ENCODE measurements around the gene PLCB4. TPM values are rescaled to one million over a fixed set of nuclear protein-coding genes. Genes with fewer than 3 reads are reported as not detected.
"Not testable (repeated sequence)": the region's sequence is repeated elsewhere in the genome, so short reads cannot be mapped to it uniquely, and the experiment has no call there.

PLCB4 gene
- total RNA-seq, 4 donors from 2014 or later = 20.6 to 45.9 (median 34.2) TPM

DNA sequence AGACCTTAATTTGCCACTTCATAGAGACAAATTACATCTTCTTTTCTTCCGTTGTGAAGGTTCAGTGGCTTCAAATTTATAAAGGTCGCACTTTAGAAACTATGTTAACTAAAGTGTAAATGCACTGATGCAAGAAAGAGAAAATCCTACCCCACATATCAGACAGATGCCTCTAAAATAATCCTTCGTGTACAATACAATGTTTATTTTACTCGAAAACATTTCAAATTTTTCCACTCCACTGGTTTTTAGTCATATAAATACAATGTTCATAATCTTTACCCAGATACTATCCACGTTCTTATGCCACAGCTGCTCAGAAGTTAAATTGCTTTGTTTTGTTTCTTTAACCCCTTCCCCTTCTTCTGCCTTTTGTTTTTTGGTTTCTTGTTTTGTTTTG is 305.2 kb downstream of the PLCB4 start:
- Histone ChIP-seq H3K27me3 (no peaks in the 10 kb centered on the region), H3K4me3 (no peak overlapping the region), H3K27ac (no peak overlapping the region), H3K9me3 (no peaks in the 10 kb centered on the region), H3K36me3 (no peaks in the 10 kb centered on the region), H3K4me1 (no peaks in the 10 kb centered on the region)
- intact Hi-C loops (cut with DNase I; ENCODE audit: low total_unique reads) = no loop called here
- WGBS, 2 donors (ENCODE audit: low coverage in 1 of 2) = 55 to 70% methylated on average over 5 of the region's 5 CpGs
- in situ Hi-C loops (cut with MboI; ENCODE audit: low pct_ligation_motif_present in 1 of 4, low pct_unique_long_range_greater_than_20kb in 1 of 4, low sequenced_read_pairs in 3 of 4) = loop anchor here in 2 of 4 donors (25.0 kb wide), 1 partner anchor 512 kb away; no protein-coding TSS in a partner anchor
- no peak for DNase-seq
- TF ChIP-seq EP300 (IDR thresholded peaks at IDR 0.05; ENCODE audit: low read depth) (no peak), POLR2AphosphoS5 (IDR thresholded peaks at IDR 0.05) (no peak), POLR2A (IDR thresholded peaks at IDR 0.05) (no peak)
- TF ChIP-seq, protein P1, sequence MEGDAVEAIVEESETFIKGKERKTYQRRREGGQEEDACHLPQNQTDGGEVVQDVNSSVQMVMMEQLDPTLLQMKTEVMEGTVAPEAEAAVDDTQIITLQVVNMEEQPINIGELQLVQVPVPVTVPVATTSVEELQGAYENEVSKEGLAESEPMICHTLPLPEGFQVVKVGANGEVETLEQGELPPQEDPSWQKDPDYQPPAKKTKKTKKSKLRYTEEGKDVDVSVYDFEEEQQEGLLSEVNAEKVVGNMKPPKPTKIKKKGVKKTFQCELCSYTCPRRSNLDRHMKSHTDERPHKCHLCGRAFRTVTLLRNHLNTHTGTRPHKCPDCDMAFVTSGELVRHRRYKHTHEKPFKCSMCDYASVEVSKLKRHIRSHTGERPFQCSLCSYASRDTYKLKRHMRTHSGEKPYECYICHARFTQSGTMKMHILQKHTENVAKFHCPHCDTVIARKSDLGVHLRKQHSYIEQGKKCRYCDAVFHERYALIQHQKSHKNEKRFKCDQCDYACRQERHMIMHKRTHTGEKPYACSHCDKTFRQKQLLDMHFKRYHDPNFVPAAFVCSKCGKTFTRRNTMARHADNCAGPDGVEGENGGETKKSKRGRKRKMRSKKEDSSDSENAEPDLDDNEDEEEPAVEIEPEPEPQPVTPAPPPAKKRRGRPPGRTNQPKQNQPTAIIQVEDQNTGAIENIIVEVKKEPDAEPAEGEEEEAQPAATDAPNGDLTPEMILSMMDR (IDR thresholded peaks at IDR 0.05) = no peak

DNA sequence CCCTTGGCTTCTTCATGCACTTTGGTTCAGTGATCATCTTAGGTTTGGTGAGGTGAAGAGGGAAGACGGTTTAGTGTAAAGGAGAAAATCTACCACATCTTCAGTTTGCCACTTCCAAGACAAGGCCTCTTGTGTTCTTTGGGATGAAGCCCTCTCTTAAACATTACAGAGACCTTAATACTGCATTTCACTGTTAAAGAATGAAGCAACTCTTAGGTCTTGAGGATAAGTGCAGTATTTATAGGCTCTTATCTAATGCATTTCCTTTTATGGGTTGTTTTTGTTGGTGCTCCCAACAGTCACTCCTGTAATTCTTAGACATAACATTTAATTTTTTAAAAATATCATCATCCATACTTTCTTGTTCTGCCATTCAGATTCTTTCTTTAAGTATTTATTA is 305.6 kb downstream of the PLCB4 start:
- Histone ChIP-seq H3K36me3 (no peaks in the 10 kb centered on the region), H3K9me3 (no peaks in the 10 kb centered on the region), H3K27me3 (no peaks in the 10 kb centered on the region), H3K4me1 (no peaks in the 10 kb centered on the region), H3K4me3 (no peak overlapping the region), H3K27ac (no peak overlapping the region)
- in situ Hi-C loops (cut with MboI; ENCODE audit: low pct_ligation_motif_present in 1 of 4, low pct_unique_long_range_greater_than_20kb in 1 of 4, low sequenced_read_pairs in 3 of 4) (loop anchor here in 2 of 4 donors (25.0 kb wide), 1 partner anchor 512 kb away; no protein-coding TSS in a partner anchor), intact Hi-C loops (cut with DNase I; ENCODE audit: low total_unique reads) (no loop called here)
- WGBS, 2 donors (ENCODE audit: low coverage in 1 of 2) = 85 to 100% methylated on average over 1 of the region's 1 CpG
- TF ChIP-seq, protein P1 (IDR thresholded peaks at IDR 0.05) = no peak
- TF ChIP-seq EP300 (IDR thresholded peaks at IDR 0.05; ENCODE audit: low read depth) (no peak), POLR2A (IDR thresholded peaks at IDR 0.05) (no peak), POLR2AphosphoS5 (IDR thresholded peaks at IDR 0.05) (no peak)
- no peak for DNase-seq

DNA sequence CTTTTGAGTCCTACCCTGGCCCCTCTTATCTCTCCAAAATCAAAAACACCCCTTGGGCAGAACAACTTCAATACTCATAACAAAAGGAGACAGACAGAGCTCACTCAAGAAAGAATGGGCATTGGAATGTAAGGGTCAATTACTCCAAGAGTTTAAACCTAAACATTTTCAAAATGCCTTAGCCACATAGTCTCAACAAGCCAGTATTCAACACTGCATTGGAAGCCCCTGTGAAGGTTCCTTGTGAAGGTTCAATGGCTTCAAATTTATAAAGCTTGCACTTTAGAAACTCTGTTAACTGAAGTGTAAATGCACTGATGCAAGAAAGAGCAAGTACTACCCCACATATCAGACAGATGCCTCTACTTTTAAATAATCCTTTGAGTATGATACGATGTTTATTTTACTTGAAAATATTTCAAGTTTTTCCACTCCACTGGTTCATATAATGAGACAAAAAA is 306.4 kb downstream of the PLCB4 start:
- intact Hi-C loops (cut with DNase I; ENCODE audit: low total_unique reads) = no loop called here
- 73 to 77% methylated on average over 1 of the region's 1 CpG for WGBS, 2 donors (ENCODE audit: low coverage in 1 of 2)
- TF ChIP-seq, protein P1 (IDR thresholded peaks at IDR 0.05) = no peak
- TF ChIP-seq POLR2A (IDR thresholded peaks at IDR 0.05) = no peak
- H3K27ac ChIP-seq = no peak overlapping the region
- no peak for DNase-seq
- no peaks in the 10 kb centered on the region for H3K9me3 ChIP-seq
- in situ Hi-C loops (cut with MboI; ENCODE audit: low pct_ligation_motif_present in 1 of 4, low pct_unique_long_range_greater_than_20kb in 1 of 4, low sequenced_read_pairs in 3 of 4) = no loop called here
- H3K27me3 ChIP-seq = no peaks in the 10 kb centered on the region
- H3K36me3 ChIP-seq = peaks cover 0 to under 1% (median 0%) of the 10 kb centered on the region in 4 donors
- no peaks in the 10 kb centered on the region for H3K4me1 ChIP-seq
- H3K4me3 ChIP-seq = no peak overlapping the region

DNA sequence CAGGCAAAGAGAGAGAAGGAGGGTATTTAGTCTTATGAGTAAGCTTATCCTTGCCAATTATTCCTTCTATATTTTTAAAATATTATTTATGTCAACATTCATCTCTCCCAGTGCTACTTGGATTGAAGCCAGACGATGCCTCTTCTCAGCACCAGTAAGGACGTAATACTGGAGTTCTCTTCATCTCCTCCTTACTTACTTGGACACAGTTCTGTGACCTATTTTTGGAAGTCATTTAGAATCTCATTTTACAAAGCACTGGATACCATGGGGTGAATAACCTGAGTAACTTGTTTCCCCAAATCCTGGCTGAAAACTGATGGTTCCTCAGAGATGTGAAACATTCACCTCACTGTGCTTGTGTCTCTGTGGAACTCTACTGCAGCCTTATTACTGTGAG is 308.1 kb downstream of the PLCB4 start:
- intact Hi-C loops (cut with DNase I; ENCODE audit: low total_unique reads) (no loop called here), in situ Hi-C loops (cut with MboI; ENCODE audit: low pct_ligation_motif_present in 1 of 4, low pct_unique_long_range_greater_than_20kb in 1 of 4, low sequenced_read_pairs in 3 of 4) (no loop called here)
- H3K9me3 ChIP-seq = no peaks in the 10 kb centered on the region
- no peak for DNase-seq
- peaks cover 0 to 6% (median 0%) of the 10 kb centered on the region in 4 donors for H3K36me3 ChIP-seq
- H3K27ac ChIP-seq = no peak overlapping the region
- TF ChIP-seq, protein P1 (IDR thresholded peaks at IDR 0.05) = no peak
- TF ChIP-seq POLR2AphosphoS5 (IDR thresholded peaks at IDR 0.05) (no peak), POLR2A (IDR thresholded peaks at IDR 0.05) (no peak), EP300 (IDR thresholded peaks at IDR 0.05; ENCODE audit: low read depth) (no peak)
- no peaks in the 10 kb centered on the region for H3K27me3 ChIP-seq
- 71 to 78% methylated on average over 2 of the region's 2 CpGs for WGBS, 2 donors (ENCODE audit: low coverage in 1 of 2)
- no peaks in the 10 kb centered on the region for H3K4me1 ChIP-seq
- no peak overlapping the region for H3K4me3 ChIP-seq

DNA sequence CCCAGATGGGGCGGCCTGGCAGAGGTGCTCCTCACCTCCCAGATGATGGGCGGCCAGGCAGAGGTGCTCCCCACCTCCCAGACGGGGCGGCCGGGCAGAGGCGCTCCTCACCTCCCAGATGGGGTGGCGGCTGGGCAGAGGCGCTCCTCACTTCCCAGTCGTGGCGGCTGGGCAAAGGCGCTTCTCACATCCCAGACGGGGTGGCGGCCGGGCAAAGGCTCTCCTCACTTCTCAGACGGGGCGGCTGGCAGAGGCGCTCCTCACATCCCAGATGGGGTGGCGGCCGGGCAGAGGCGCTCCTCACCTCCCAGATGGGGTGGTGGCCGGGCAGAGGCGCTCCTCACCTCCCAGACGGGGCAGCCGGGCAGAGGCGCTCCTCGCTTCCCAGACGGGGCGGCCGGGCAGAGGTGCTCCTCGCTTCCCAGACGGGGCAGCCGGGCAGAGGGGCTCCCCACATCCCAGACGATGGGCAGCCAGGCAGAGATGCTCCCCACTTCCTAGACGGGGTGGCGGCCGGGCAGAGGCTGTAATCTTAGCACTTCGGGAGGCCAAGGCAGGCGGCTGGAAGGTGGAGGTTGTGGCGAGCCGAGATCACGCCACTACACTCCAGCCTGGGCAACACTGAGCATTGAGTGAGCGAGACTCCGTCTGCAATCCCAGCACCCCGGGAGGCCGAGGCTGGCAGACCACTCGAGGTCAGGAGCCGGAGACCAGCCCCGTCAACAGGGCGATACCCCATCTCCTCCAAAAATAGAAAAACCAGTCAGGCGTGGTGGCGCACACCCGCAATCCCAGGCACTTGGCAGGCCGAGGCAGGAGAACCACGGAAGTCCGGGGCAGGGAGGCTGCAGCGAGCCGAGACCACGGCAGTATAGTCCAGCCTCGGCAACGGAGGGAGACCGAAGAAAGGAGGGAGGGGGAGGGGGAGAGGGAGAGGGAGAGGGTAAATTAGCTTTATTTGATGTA is 316.7 kb downstream of the PLCB4 start:
- in situ Hi-C loops (cut with MboI; ENCODE audit: low pct_ligation_motif_present in 1 of 4, low pct_unique_long_range_greater_than_20kb in 1 of 4, low sequenced_read_pairs in 3 of 4); DNase-seq; intact Hi-C loops (cut with DNase I; ENCODE audit: low total_unique reads); H3K9me3 ChIP-seq; H3K27me3 ChIP-seq; H3K27ac ChIP-seq; H3K4me3 ChIP-seq: not testable (repeated sequence)
- WGBS, 2 donors (ENCODE audit: low coverage in 1 of 2) = 83 to 93% methylated on average over 1 to 41 of the region's 61 CpGs
- Histone ChIP-seq H3K36me3 (peaks cover 0 to 10% (median 5%) of the 10 kb centered on the region in 4 donors), H3K4me1 (peaks cover 0 to 16% (median 6%) of the 10 kb centered on the region in 4 donors)

Data from transverse colon (tissue), 4 donors.